HL-60/S4 (cell line): ENCODE results near the gene TARDBP.

Experiments used
- in situ Hi-C: fragments of 300-500 bp; cut with MboI; formaldehyde crosslinking; loops from 2 replicates; pipeline ENCODE4 v1.14.3; 2022; ENCODE audit warnings: low sequenced_read_pairs

TARDBP gene

DNA sequence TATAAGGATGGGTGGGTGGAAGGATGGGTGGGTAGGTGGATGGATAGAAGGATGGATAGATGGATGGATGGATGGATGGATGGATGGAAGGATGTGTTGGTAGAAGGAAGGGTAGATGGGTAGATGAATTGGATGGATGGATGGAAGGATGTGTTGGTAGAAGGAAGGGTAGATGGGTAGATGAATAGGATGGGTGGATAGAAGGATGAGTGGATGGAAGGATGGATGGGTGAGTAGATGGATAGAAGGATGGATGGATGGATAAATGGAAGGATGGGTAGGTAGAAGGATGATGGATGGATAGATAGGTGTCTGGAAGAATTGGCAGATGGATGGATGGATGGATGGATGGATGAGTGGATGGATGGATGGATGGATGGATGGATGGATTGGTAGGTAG lies 28.6 kb downstream of the TARDBP start:
- in situ Hi-C loops: no loop called here

DNA sequence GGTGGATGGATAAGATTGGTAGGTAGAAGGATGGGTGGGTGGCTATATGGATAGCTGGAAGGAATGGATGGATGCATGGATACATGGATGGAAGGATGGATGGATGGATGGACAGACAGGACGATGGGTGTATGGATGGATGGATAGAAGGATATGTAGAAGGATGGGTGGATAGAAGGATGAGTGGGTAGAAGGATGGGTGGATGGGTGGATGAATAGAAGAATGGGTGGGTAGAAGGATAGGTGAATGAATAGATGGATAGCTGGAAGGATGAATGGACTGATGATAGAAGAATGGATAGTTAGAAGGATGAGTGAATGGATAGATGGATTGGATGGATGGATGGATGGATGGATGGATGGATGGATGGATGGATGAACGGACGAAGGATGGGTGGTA lies 29.6 kb downstream of the TARDBP start:
- in situ Hi-C loops: no loop called here

DNA sequence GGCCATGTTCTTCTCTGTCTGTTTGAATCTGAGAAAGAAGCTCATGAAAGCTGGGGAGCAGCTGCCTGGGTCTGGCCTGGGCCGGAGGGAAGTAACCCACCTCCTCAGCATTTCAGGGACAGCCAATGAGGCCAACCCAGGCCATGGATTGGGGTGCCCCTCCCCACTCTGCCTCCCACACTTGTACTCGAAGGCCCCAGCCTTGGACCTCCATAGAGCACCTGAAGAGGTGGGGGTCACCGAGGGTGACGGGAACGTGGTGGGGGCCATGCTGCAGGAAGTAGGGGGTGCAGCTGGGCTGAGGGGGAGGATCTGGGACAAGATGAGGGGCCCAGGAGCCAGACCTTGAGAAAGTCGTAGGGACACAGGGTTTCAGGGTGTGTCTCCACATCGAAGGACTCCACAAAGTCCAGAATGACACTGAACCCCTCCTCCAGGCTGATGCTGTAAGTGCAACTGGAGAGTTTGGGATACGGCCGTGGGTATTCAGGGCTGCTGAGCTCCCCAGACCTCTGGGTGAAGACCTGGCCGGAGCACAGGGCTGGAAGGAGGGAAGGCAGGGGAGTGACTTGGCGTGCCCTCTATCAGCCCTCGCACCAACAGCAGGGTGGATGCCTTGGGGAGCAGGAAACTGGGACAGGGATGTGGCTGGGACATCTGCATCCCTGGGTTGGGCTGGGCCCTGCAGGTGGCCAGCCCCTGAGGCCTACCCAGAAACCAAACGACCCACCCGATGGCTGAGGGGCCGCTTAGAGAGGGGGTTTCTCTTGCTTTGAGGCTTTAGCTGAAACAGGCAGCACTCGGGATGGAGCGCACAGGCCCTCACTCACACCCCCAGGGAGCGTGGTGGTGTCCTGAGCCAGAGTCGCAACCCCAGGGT lies 30.8 kb downstream of the TARDBP start:
- in situ Hi-C loops: no loop called here

DNA sequence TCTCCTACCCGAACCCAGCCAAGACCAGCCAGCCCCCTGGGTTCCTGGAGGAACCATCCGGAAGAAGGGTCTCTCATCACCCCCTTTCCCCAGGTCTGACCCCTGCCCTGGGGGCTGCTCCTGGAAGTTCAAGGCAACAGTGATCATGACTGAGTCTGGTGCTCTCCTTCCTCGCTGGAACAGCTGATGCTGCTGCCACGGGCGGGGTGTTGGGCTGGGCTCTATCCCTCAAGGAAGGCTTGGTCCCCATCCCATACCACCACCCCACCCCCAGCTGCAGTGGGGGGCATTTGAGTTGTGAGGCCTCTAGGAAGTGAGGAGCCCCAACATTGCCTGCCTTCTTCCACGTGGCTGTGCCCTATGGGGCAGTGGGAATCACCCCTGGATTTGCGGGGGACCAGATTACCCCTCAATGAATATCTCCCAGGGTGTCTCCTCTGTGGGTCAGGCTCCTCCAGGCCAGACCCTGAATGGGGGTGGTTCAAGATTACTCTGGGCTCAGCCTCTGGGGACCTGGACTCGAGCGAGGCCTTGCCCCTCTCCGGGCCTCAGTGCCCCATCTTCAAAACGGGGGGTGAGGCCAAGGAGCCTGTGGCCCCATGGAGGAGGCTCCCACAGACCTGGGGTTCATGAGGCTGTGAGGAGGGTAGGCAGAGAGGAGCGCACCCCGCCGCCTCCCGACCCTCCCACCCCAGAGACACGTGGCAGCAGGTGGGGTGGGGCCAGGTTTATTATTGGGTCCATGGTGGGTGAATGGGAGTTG lies 31.8 kb downstream of the TARDBP start:
- in situ Hi-C loops: no loop called here

DNA sequence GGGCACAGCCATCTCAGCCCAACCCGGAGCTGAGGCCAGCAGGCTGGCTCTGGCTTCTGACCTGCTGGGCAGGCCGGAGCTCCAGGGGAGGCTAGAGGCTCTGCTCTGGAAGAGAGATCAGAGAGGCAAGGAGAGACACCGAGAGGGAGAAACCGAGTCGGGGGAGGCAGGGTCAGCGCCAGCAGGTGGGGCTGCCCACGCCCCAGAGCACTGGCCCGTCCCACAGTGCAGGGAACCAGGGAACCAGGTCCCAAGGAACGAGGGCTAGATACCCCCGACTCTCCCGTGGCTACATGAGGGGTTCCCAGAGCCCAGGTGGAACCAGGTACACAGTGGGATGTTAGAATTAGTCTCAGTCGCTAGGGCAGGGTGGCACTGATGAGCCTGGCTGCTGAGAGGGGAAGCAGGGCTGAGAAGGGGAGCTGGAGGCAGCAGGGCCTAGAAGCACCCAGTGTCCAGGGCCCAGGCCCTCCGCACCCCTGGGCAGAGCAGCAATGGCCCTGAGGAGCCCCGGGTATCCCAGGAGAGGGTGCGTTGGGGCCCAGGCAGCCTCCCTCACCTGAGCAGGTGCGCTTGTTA lies 32.5 kb downstream of the TARDBP start:
- in situ Hi-C loops: no loop called here

DNA sequence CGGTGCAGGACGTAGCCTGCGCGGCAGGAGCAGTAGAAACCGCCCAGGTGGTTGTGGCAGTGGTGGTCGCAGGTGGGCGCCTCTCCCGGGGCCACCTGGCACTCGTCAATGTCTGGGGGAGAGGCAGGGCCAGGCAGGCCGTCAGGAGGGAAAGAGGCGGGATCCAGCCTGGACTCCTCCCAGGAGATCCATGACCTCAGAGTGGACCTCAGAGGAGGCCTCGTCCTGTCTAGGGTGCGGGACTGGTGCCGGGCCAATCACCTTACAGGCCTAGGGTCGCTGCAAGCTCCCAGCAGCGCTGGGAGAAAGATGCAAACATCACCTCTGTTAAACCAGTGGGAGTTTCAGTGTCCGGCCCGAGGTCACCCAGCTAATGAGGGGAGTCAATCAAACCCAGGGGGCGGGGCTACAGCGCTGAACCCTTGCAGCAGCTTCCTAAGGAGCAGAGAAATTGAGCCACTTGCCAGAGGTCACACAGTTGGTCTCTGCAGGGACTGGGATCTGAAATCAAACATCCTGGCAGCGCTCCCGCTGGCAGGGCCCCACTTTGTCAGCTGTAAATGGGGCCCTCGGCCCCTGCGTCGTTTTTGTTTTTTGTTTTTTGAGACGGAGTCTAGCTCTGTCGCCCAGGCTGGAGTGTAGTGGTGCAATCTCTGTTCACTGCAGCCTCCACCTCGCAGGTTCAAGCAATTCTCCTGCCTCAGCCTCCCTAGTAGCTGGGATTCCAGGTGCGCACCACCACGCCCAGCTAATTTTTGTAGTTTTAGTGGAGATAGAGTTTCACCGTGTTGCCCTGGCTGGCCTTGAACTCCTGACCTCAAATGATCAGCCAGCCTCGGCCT lies 33.2 kb downstream of the TARDBP start:
- in situ Hi-C loops: no loop called here

DNA sequence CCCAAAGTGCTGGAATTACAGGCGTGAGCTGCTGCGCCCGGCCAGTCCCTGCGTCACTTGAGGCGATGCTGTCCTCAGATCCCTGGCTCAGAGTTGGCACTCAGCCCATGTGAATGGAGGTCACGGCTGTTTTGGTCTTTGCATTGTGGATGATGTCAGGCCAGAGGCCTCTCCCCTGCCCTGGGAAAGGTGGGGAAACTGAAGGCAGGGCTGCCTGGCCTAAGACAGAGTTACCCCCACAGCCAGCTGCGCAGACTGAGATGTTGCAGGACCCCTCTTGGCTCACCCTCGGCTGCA lies 33.8 kb downstream of the TARDBP start:
- in situ Hi-C loops: no loop called here

DNA sequence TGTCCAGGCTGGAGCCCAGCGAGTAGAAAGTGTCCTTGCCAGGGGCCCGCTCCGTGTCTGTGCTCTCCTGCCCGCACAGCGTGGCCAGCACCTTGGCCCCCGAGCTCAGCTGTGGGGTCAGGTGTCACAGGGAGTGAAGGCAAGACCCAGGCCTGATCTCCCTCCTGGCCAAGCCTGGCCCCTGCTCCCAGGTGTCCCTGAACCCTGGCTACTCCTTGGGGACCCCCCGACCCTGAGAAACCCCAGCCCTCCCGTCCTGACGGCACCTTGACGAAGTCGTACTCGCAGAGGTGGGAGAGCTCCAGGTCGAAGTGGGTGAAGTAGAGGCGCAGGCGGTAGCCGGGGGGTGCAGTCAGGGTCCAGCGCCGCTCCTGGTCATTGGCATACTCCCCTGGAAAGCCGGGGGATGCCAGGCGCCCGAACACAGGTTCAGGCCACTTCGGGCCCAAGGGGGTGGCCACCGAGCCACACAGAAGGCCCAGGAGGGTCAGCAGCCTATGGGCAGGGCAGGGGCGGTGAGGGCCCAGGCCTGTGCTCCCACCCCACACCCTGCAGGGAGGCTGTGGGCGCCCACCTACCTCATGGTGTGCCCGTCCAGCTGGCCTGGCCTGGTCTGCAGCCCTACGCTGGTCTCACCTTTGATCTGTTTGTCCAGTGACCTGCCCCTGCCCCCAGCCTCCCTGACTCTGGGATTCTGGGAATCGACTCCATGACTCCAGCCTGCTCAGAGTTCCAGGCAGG lies 34.3 kb downstream of the TARDBP start, which contains the start of gene MASP2:
TSS of gene MASP2 (minus strand) at position 615 of the 741 bp plus-strand sequence. CDS start at position 583, 32 bp downstream.
- in situ Hi-C loops: no loop called here

DNA sequence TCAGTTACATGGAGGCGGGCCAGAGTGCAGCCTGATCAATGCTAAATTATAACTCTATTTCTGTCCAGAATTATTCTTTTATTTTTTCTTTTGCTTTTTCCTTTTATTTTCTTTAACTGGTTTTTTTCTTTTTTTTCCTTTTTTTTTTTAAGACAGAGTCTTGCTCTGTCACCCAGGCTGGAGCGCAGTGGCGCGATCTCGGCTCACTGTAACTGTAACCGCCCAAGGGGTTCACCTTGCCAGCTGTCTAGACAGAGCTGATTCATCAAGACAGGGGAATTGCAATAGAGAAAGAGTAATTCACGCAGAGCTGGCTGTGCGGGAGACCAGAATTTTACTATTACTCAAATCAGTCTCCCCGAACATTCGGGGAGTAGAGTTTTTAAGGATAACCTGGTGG lies 38.7 kb downstream of the TARDBP start:
- in situ Hi-C loops: loop anchor here (10.0 kb wide), 1 partner anchor 584 kb away; no protein-coding TSS in a partner anchor

DNA sequence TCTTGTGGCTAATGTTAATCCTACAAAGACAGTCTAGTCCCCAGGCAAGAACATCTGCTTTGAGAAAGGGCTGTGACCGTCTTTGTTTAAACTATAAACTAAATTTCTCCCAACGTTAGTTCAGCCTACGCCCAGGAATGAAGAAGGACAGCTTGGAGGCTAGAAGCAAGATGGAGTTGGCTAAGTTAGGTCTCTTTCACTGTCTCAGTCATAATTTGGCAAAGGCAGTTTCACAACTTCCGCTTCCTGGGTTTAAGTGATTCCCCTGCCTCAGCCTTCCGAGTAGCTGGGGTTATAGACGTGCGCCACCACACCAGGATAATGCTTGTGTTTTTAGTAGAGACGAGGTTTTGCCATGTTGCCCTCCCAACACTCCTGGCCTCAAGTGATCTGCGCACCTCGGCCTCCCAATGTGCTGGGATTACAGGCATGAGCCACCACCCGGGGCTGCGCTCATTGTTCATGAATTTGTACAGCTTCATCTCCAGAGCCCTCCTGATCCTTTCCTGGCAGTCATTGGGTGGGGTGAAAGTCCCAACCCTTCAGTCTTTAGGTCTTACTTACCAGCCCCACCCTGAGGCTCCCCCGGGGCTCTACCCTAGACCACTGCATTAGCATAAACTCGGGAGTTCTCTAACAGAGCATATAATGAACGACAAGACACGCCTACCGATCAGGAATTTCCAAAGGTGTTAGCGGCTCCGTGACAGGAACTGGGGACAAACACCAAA lies 39.5 kb downstream of the TARDBP start:
- in situ Hi-C loops: loop anchor here (10.0 kb wide), 1 partner anchor 583 kb away; no protein-coding TSS in a partner anchor

DNA sequence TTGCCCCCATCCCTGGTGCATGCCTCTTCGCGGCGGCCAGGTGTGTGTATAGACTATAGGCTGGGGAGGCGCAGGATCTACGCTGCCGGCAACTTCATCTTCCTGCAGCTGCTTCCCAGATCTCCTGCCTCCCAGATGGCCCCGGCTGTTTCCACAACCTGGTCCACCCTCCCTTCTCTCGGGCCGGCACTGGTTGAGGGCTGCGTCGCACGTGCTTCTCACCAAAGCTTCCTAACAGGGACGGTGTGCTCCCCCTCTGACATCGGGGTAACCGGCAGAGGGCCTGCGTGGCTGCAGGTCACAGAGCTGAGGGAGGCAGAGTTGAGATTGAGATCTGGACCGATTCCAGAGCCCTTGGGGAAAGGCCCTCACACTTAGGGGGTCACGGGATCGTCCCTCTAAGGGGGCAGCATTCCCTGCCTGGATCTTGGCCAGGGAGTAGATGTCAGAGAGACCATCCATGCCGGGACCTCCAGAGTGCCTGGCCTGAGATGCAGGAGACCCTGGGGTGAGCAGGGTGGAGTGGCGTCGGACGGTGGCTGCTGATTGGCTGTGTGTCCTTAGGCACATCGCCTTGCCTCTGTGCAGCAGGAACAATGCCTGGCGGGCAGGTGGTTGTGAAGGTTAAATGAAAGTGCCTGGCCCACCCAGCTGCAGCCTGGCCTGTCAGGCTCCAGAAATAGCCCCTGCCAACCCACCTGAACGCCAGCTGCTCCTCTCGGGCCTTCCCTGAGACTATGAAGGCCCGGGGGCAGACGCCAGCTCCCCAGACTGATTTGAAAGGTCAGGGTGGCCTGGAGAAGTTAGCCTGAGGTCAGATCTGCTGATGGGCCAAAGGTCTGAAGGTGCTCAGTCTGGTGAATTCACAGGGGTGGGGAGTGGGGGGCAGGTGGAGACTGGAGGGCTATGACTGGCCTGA lies 40.6 kb downstream of the TARDBP start:
- in situ Hi-C loops: loop anchor here (10.0 kb wide), 1 partner anchor 582 kb away; no protein-coding TSS in a partner anchor

DNA sequence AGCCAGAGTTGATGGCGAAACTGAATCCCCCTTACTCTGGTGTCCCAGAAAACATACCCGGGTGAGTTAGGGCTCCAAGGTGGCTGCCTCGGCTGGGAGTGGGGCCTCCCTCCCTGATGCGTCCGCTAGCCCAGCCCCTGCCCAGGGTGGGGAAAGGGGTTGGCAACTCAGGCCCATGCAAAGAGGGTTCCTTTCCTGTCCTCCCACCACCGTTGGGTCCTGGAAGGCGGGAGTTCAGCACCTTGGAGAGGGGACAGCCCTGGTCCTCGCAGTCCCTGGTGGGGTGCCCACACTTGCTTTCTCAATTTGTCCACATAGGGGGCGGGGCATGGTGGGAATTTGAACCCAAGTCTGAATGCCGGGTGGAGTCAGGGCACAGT lies 41.3 kb downstream of the TARDBP start:
- in situ Hi-C loops: loop anchor here (10.0 kb wide), 1 partner anchor 581 kb away; no protein-coding TSS in a partner anchor

DNA sequence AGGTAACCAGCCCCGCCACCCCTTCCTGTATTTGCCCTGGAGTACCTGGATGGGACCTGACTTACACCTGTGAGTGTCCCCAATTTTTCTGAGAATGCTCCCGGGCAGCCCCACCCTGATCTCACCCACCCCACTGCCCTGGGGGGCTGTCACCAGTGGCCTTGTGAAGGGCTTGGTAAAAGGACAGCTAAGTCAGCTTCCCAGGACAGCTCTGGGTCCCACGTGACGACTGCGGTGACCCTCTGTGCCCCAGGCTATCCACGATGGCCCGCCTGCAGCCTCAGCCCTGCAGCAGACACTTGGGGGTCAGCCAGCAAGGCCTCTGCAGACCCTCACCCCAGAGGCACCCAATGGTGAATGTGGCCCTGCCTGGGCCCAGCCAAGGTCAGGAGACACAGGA lies 41.7 kb downstream of the TARDBP start:
- in situ Hi-C loops: loop anchor here (10.0 kb wide), 1 partner anchor 581 kb away; no protein-coding TSS in a partner anchor

DNA sequence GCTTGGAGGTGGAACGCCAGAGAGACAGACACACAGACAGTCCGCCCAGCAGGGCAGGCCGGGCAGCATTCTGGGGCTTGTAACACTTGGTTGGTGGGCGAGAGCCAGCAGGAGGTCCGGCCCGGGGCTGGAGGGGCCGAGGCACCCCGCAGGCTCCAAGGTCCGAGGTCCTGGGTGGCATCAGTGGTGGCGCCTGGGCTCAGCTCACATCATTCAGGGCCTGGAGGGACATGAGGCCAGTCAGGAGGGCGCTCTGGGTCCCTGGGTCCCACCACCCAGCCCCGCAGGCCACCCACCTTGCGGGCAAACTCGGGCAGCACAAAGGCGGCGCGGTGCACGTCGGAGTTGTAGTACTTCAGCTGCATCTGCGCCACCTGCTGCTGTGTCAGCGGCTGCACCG lies 42.2 kb downstream of the TARDBP start:
- in situ Hi-C loops: loop anchor here (10.0 kb wide), 1 partner anchor 580 kb away; no protein-coding TSS in a partner anchor

DNA sequence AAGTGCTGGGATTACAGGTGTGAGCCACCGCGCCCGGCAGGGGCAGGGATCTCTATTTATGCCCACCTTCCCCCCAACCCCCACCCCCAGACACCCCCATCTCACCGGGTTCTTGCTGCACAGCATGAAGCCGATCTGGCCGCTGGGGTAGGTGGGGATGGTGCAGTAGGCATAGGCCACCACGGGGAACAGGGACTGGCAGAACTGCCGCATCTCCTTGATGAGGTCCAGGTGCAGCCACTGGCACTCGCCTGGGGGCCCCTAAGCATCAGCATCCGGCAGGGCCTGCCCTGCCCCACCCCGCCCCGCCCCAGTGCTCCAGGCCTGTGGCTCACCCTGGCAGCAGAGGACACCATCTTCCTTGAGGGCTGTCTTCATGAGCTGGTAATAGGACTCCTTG lies 43.2 kb downstream of the TARDBP start:
- in situ Hi-C loops: loop anchor here (10.0 kb wide), 1 partner anchor 579 kb away; no protein-coding TSS in a partner anchor

DNA sequence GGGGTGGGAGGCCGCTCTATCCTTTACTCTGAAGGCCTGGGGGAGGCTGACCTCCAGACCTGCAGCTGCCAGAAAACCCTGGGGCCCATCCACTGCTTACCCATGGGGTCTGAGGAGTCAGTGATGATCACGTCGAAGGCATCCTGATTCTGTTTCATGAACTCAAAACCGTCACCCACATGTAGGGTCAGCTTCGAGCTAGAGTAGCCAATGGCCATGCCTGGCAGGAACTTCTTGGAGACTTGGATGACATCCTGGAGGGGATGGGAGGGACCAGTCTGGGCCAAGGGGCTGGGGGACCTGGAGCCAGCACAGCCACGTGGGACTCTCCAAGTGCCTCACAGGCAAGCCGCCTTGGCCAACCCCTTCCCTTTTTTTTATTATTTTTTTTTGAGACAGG lies 44.0 kb downstream of the TARDBP start:
- in situ Hi-C loops: loop anchor here (10.0 kb wide), 1 partner anchor 578 kb away; no protein-coding TSS in a partner anchor

DNA sequence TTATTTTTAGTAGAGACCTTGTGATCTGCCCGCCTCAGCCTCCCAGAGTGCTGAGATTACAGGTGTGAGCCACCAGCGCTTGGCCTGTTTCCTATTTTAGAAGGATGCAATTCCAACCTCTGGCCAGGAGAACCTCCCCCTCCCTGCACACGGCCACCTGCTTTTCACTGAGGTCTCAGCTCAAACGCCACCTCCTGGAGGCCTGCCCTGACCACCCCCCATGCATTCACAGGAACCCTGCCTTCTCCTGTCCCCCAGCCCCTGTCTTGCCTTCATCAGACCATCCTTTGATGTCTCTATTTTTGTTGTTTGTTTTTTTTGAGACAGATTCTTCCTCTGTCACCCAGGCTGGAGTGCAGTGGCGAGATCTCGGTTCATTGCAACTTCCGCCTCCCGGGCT lies 45.0 kb downstream of the TARDBP start:
- in situ Hi-C loops: loop anchor here (10.0 kb wide), 1 partner anchor 577 kb away; no protein-coding TSS in a partner anchor

DNA sequence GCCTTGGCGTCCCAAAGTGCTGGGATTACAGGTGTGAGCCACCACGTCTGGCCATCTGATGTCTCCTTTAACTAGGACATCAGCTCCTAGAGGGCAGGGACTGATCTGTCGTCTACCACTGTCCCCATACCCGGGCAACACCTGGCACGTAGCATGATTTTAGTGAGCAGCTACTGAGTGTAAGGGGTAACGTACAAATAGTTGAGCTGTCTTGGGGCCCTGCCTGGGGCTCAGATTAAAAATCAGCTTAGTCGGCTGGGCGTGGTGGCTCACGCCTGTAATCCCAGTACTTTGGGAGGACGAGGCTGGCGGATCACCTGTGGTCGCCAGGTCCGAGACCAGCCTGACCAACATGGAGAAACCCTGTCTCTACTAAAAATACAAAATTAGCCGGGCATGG lies 45.6 kb downstream of the TARDBP start:
- in situ Hi-C loops: loop anchor here (10.0 kb wide), 1 partner anchor 577 kb away; no protein-coding TSS in a partner anchor
